ENCODE results near the gene SSBP2.
"Not testable (repeated sequence)": the region's sequence is repeated elsewhere in the genome, so short reads cannot be mapped to it uniquely, and the experiment has no call there.

SSBP2 gene

DNA sequence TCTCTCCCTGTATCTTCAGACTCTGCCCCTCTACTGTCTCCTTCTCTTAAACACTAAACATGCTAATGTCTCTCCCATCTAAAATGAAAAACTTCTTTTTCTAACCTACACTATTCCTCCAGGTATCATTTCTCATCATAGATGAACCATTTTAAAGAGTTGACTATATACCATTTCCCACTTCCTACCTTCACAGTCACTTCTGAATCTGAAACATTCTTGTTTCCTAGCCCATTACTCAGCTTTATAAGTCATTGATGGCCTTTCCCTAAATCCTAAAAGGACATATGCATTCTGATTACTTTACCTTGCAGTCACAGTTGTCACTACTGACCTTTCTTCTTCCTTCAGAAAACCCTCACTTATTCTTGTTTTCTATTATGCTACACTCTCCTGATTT is 118.2 kb downstream of the SSBP2 start:
- FAIRE-seq = no peak
- TF ChIP-seq, protein P1, sequence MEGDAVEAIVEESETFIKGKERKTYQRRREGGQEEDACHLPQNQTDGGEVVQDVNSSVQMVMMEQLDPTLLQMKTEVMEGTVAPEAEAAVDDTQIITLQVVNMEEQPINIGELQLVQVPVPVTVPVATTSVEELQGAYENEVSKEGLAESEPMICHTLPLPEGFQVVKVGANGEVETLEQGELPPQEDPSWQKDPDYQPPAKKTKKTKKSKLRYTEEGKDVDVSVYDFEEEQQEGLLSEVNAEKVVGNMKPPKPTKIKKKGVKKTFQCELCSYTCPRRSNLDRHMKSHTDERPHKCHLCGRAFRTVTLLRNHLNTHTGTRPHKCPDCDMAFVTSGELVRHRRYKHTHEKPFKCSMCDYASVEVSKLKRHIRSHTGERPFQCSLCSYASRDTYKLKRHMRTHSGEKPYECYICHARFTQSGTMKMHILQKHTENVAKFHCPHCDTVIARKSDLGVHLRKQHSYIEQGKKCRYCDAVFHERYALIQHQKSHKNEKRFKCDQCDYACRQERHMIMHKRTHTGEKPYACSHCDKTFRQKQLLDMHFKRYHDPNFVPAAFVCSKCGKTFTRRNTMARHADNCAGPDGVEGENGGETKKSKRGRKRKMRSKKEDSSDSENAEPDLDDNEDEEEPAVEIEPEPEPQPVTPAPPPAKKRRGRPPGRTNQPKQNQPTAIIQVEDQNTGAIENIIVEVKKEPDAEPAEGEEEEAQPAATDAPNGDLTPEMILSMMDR (IDR thresholded peaks at IDR 0.05; ENCODE audit: insufficient read depth, missing control alignments) = no peak

DNA sequence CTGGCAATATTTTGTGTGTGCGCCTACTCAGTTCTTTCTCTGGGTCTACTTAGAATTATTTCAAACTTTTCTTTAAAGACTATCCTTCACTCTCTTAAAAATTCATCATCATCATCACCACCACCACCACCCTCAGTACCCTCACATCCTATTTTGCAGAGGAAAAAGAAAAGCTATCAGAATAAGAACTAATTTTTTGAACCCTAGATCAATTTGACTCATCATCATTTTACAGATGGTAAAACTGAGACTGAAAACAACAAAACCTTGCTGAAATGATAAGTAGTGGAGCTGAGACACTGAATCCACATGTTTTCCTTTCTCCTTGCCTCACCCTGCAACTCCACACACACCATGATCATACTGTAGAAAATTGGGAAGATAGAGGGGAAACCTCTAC is 119.3 kb downstream of the SSBP2 start:
- no peak for DNase-seq (ENCODE audit: insufficient read length, low spot score)
- TF ChIP-seq, protein P1 (IDR thresholded peaks at IDR 0.05; ENCODE audit: insufficient read depth, missing control alignments) = no peak
- FAIRE-seq = no peak

More for the DNA sequence above, 118.2 kb downstream of the SSBP2 start:
- no peak for DNase-seq (ENCODE audit: insufficient read length, low spot score)

DNA sequence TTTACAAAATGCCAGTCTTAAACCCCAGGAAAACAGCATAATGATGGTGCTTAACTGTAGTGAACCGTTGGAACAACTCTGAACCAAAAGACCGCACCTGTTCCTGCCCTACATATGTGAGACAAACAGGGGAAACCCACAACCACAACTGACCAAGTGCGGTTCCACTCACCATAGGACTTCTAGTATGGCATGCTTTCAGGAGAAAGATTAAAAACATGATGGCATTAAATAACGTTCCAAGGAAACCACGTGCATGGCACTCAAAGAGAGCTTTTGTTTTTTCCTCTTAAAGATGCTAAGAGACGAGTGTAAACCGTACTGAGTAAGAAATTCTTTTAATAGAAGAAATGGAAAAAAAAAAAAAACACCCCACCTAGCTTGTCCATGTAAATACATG is 119.8 kb downstream of the SSBP2 start:
- FAIRE-seq = no peak
- TF ChIP-seq, protein P1 (IDR thresholded peaks at IDR 0.05; ENCODE audit: insufficient read depth, missing control alignments) = no peak
- DNase-seq (ENCODE audit: insufficient read length, low spot score) = no peak

DNA sequence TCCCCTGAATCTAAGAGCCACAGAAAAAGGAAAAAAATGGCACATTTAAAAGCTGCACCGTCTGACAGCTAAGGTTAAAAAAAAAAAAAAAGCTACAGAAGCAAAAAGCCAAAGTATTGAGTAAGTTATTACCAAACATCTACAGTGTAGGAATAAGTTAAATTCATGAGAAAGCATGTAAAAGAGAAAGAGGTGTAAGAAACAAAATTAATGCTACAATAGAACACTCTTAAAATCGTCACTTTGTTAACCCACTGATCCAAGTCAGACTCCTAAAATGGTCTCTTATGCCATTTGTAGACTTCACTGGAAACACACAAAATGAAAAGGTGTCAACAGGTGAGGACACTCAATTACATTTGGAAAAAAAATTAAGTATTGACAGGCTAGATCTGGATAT is 120.2 kb downstream of the SSBP2 start:
- FAIRE-seq = no peak

DNA sequence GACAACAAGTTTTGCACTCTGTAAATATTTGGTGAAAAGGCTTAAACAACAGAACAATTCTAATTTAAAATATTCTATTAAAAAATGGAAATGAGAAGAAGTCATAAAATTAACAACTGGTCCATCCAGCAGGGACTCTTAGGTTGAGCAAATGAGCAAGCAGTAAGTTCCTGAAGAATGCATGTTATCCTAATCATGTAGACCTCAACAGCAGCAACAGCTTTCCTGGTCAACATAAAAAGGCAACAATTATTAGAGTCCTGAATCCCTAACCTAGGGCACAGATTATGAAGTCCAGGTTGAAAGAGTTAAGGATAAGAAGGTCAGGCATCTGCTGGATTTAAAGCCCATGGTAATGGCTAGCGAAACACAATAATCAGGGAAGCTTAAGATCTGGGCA is 120.9 kb downstream of the SSBP2 start:
- DNase-seq (ENCODE audit: insufficient read length, low spot score) = no peak
- FAIRE-seq = no peak
- TF ChIP-seq, protein P1 (IDR thresholded peaks at IDR 0.05; ENCODE audit: insufficient read depth, missing control alignments) = no peak

More for the DNA sequence above, 120.2 kb downstream of the SSBP2 start:
- DNase-seq (ENCODE audit: insufficient read length, low spot score) = no peak
- TF ChIP-seq, protein P1 (IDR thresholded peaks at IDR 0.05; ENCODE audit: insufficient read depth, missing control alignments) = no peak

DNA sequence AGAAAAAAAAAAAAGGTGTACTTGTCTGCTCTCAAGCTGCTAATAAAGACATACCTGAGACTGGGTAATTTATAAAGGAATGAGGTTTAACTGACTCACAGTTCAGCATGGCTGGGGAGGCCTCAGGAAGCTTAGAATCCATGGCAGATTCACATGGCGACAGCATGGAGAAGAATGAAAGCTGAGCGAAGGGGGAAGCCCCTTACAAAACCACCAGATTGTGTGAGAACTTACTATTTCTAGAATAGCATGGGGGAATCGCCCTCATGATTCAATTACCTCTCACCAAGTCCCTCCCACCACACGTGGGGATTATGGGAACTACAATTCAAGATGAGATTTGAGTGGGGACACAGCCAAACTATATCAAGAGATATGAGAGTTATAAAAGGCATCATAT is 122.8 kb downstream of the SSBP2 start:
- DNase-seq (ENCODE audit: insufficient read length, low spot score); FAIRE-seq: not testable (repeated sequence)

DNA sequence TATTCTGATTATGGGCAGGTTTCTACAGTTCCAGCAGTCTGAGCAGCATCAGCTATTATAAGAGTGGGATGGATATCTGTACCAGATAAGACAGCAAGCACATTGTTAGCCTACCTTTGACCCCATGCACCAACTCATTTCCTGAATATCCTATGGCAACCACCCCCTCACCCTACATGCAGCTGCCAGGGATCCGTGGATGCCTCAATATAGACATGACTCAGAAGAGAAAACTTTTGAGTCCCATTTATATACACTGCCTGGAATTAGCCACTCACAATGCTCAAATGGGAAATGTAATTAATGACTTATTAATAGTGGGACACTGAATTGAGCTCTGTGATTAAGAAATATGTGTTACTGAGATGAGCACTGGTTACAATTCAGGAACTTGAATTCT is 124.4 kb downstream of the SSBP2 start:
- TF ChIP-seq, protein P1 (IDR thresholded peaks at IDR 0.05; ENCODE audit: insufficient read depth, missing control alignments) = no peak
- DNase-seq (ENCODE audit: insufficient read length, low spot score) (no peak), FAIRE-seq (no peak)

DNA sequence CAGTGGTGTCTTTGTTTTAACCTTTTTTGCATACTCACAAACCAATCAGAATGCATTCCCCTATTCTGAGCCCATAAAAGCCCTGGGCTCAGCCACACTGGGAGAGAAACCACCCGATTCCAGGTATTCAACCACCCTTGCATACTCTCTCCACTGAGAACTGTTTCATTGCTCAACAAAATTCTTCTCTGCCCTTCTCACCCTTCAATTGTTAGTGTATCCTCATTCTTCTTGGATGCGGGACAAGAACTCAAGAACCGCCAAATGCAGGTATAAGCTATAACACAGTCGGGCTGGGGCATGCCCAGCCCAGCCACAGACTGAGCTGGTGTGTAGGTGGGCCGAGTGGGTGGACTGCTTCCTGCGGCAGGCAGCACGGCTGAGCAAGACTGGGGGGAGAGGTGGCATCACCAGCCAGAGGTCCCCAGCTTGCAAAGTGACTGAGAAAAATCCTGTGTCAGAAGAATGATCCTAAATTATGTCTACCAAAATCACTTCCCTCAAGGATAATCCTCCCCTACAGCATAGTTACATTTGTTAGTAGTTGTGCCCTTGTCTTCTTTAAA is 141.0 kb downstream of the SSBP2 start:
- no peak for DNase-seq (ENCODE audit: insufficient read length, low spot score)
- TF ChIP-seq, protein P1 (IDR thresholded peaks at IDR 0.05; ENCODE audit: insufficient read depth, missing control alignments) = no peak
- no peak for FAIRE-seq

Data from D721Med (cell line).